Neural cell (in vitro differentiated cells): ENCODE data around the gene ARMC12. TPM values are rescaled to one million over a fixed set of nuclear protein-coding genes. Genes with fewer than 3 reads are reported as not detected.

Experiments used
- H2AFZ ChIP-seq: fragments of 200-600, 300-800 bp; sonication (generic), shearing (Covaris generic); 2 replicates; pipeline ENCODE4 v1.6.0; 2014; ENCODE audit warnings: low read depth, mild to moderate bottlenecking, antibody characterized with exemption, low read length, moderate library complexity
- H3F3A ChIP-seq: fragments of 200-600 bp; shearing (Covaris generic); 2 replicates; pipeline ENCODE4 v1.6.1; 2016; ENCODE audit warnings: mild to moderate bottlenecking, moderate library complexity, mixed read lengths, antibody characterized with exemption, low read length; ENCODE audit not compliant: insufficient read depth, poor library complexity, severe bottlenecking
- H3K27ac ChIP-seq: fragments of 200-600, 300-800 bp; sonication (generic), shearing (Covaris generic); 2 replicates; pipeline ENCODE4 v1.5.1; 2014; ENCODE audit warnings: mild to moderate bottlenecking, low read length, moderate library complexity
- H3K27me3 ChIP-seq: fragments of 300-800, 200-600 bp; sonication (generic), shearing (Covaris generic); 2 replicates; pipeline ENCODE4 v1.6.0; 2014; ENCODE audit warnings: mild to moderate bottlenecking, low read depth, low read length, moderate library complexity; ENCODE audit not compliant: insufficient read depth
- H3K36me3 ChIP-seq: fragments of 300-800, 200-600 bp; sonication (generic), shearing (Covaris generic); 2 replicates; pipeline ENCODE4 v1.5.1; 2014; ENCODE audit warnings: mild to moderate bottlenecking, antibody characterized with exemption, low read length, moderate library complexity; ENCODE audit not compliant: insufficient read depth
- H3K4me2 ChIP-seq: fragments of 300-800, 200-600 bp; sonication (generic), shearing (Covaris generic); 2 replicates; pipeline ENCODE4 v1.6.0; 2014; ENCODE audit warnings: mild to moderate bottlenecking, low read length
- H3K4me3 ChIP-seq: fragments of 300-800, 200-600 bp; sonication (generic), shearing (Covaris generic); 2 replicates; pipeline ENCODE4 v1.5.1; 2014; ENCODE audit warnings: mild to moderate bottlenecking, low read length, moderate library complexity
- H3K79me2 ChIP-seq: fragments of 200-600 bp; shearing (Covaris generic); replicated peaks from 2 replicates; pipeline ENCODE4 v1.6.0; 2014; ENCODE audit warnings: mild to moderate bottlenecking, low read length, moderate library complexity; ENCODE audit not compliant: insufficient read depth
- H3K9ac ChIP-seq: fragments of 300-800, 200-600 bp; sonication (generic), shearing (Covaris generic); 2 replicates; pipeline ENCODE4 v1.6.1; 2016; ENCODE audit warnings: mild to moderate bottlenecking, low read length, mixed read lengths
- H3K9me2 ChIP-seq: fragments of 200-600 bp; shearing (Covaris generic); 2 replicates; pipeline ENCODE4 v1.6.1; 2016; ENCODE audit warnings: mild to moderate bottlenecking, low read length, mixed read lengths; ENCODE audit not compliant: insufficient read depth
- H3K9me3 ChIP-seq: fragments of 200-600, 300-800 bp; sonication (generic), shearing (Covaris generic); 2 replicates; pipeline ENCODE4 v1.6.1; 2016; ENCODE audit warnings: mild to moderate bottlenecking, mixed run types, low read length, moderate library complexity, mixed read lengths
- H4K20me1 ChIP-seq: fragments of 200-600 bp; shearing (Covaris generic); 2 replicates; pipeline ENCODE4 v1.6.1; 2016; ENCODE audit warnings: mild to moderate bottlenecking, mixed run types; ENCODE audit not compliant: insufficient read depth
- EP300 ChIP-seq: fragments of 450-650 bp; conservative IDR thresholded peaks from 2 replicates; pipeline ENCODE4 v1.6.1; 2014; ENCODE audit warnings: antibody characterized with exemption, mild to moderate bottlenecking, moderate library complexity; ENCODE audit not compliant: poor library complexity, severe bottlenecking
- EZH2 ChIP-seq: fragments of 200-600, 300-800 bp; shearing (Covaris generic), sonication (generic); IDR thresholded peaks from 2 replicates; pipeline ENCODE4 v1.6.1; 2014; ENCODE audit warnings: antibody characterized with exemption, low read length, borderline replicate concordance, mild to moderate bottlenecking; ENCODE audit not compliant: insufficient read depth, poor library complexity, severe bottlenecking
- MXI1 ChIP-seq: fragments of 450-650 bp; conservative IDR thresholded peaks from 2 replicates; pipeline ENCODE4 v1.6.1; 2014; ENCODE audit warnings: antibody characterized with exemption, mild to moderate bottlenecking; ENCODE audit not compliant: poor library complexity, severe bottlenecking
- POLR2AphosphoS5 ChIP-seq: IDR thresholded peaks from 2 replicates; pipeline ENCODE4 v1.6.1; 2012
- RAD21 ChIP-seq: fragments of 450-650 bp; conservative IDR thresholded peaks from 2 replicates; pipeline ENCODE4 v1.6.1; 2014; ENCODE audit warnings: antibody characterized with exemption, mild to moderate bottlenecking, moderate library complexity
- SMC3 ChIP-seq: fragments of 450-650 bp; conservative IDR thresholded peaks from 2 replicates; pipeline ENCODE4 v1.6.1; 2014; ENCODE audit warnings: antibody characterized with exemption, mild to moderate bottlenecking, moderate library complexity; ENCODE audit not compliant: poor library complexity
- TAF1 ChIP-seq: IDR thresholded peaks from 2 replicates; pipeline ENCODE4 v1.6.1; 2012; ENCODE audit warnings: low read depth
- polyA plus RNA-seq: library from polyadenylated mRNA; depleted of rRNA; stranded (reverse); fragments of >200 nt; gene quantifications from 2 replicates; pipeline ENCODE4 v1.2.3, GENCODE V29; 2014
- TF ChIP-seq, protein P1 (sequence below): fragments of 450-650 bp; IDR thresholded peaks from 2 replicates; pipeline ENCODE4 v1.5.1; 2014; ENCODE audit warnings: antibody characterized with exemption, mild to moderate bottlenecking, moderate library complexity; ENCODE audit not compliant: poor library complexity, severe bottlenecking
- TF ChIP-seq, protein P2 (sequence below): IDR thresholded peaks from 2 replicates; pipeline ENCODE4 v1.6.1; 2012; ENCODE audit warnings: borderline replicate concordance

Gene ARMC12
- polyA plus RNA-seq, 1 donor from 2014 or later = 2.2 TPM

DNA sequence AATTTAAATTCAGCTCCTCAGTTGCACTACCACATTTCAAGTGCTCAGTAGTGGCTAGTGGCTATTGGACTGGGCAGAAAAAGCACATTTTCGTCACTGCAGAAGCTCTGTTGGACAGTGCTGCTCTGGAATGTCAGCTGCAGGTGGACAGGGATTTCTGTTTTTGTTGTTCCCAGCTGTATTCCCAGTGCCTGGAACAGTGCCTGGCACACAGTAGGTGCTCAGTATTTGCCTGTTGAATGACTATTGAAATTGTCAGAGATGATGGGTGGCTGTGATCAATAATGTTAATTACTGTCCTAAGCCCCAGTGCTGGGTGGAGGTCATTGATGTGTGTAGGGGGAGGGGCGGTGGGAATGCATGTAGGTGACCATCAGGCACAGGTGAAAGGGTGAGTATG lies 49.4 kb downstream of the ARMC12 start:
- Histone ChIP-seq H3K9me2 (no peaks in the 10 kb centered on the region), H3K27ac (no peak overlapping the region), H3K79me2 (no peaks in the 10 kb centered on the region), H4K20me1 (no peaks in the 10 kb centered on the region), H3K27me3 (no peaks in the 10 kb centered on the region), H3K4me3 (no peak overlapping the region), H3K9me3 (no peaks in the 10 kb centered on the region), H3K4me2 (no peak overlapping the region), H3K9ac (no peak overlapping the region), H3K36me3 (no peaks in the 10 kb centered on the region), H3F3A (no peaks in the 10 kb centered on the region), H2AFZ (no peak overlapping the region)
- TF ChIP-seq SMC3 (no peak), MXI1 (no peak), POLR2AphosphoS5 (no peak), TAF1 (no peak), RAD21 (no peak), EZH2 (no peak), EP300 (no peak)
- TF ChIP-seq, protein P1, sequence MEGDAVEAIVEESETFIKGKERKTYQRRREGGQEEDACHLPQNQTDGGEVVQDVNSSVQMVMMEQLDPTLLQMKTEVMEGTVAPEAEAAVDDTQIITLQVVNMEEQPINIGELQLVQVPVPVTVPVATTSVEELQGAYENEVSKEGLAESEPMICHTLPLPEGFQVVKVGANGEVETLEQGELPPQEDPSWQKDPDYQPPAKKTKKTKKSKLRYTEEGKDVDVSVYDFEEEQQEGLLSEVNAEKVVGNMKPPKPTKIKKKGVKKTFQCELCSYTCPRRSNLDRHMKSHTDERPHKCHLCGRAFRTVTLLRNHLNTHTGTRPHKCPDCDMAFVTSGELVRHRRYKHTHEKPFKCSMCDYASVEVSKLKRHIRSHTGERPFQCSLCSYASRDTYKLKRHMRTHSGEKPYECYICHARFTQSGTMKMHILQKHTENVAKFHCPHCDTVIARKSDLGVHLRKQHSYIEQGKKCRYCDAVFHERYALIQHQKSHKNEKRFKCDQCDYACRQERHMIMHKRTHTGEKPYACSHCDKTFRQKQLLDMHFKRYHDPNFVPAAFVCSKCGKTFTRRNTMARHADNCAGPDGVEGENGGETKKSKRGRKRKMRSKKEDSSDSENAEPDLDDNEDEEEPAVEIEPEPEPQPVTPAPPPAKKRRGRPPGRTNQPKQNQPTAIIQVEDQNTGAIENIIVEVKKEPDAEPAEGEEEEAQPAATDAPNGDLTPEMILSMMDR = no peak
- TF ChIP-seq, protein P2, sequence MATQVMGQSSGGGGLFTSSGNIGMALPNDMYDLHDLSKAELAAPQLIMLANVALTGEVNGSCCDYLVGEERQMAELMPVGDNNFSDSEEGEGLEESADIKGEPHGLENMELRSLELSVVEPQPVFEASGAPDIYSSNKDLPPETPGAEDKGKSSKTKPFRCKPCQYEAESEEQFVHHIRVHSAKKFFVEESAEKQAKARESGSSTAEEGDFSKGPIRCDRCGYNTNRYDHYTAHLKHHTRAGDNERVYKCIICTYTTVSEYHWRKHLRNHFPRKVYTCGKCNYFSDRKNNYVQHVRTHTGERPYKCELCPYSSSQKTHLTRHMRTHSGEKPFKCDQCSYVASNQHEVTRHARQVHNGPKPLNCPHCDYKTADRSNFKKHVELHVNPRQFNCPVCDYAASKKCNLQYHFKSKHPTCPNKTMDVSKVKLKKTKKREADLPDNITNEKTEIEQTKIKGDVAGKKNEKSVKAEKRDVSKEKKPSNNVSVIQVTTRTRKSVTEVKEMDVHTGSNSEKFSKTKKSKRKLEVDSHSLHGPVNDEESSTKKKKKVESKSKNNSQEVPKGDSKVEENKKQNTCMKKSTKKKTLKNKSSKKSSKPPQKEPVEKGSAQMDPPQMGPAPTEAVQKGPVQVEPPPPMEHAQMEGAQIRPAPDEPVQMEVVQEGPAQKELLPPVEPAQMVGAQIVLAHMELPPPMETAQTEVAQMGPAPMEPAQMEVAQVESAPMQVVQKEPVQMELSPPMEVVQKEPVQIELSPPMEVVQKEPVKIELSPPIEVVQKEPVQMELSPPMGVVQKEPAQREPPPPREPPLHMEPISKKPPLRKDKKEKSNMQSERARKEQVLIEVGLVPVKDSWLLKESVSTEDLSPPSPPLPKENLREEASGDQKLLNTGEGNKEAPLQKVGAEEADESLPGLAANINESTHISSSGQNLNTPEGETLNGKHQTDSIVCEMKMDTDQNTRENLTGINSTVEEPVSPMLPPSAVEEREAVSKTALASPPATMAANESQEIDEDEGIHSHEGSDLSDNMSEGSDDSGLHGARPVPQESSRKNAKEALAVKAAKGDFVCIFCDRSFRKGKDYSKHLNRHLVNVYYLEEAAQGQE = no peak

DNA sequence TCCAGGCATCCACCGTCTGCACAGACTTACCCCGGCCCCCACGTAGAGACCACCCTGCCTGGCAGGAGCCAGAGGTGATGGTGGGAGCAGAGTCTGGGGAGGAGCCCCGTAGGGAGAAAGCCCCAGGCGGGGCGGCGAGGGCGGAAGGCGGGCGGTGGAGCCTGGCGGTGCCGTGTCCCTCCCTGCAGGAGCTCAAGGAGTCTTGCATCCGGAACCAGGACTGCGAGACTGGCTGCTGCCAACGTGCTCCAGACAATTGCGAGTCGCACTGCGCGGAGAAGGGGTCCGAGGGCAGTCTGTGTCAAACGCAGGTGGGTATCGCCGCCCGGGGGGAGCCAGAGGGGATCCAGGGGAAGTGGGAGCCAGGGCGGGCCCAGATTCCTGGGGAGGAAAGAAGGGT lies 50.0 kb downstream of the ARMC12 start:
- no peaks in the 10 kb centered on the region for H3K36me3 ChIP-seq
- H3K79me2 ChIP-seq = no peaks in the 10 kb centered on the region
- no peaks in the 10 kb centered on the region for H3K9me2 ChIP-seq
- H4K20me1 ChIP-seq = no peaks in the 10 kb centered on the region
- no peak overlapping the region for H3K27ac ChIP-seq
- no peak overlapping the region for H2AFZ ChIP-seq
- no peak for TF ChIP-seq RAD21
- TF ChIP-seq MXI1 = no peak
- TF ChIP-seq TAF1 = no peak
- no peak for TF ChIP-seq EZH2
- TF ChIP-seq EP300 = no peak
- TF ChIP-seq, protein P1 = no peak
- TF ChIP-seq, protein P2 = no peak
- TF ChIP-seq SMC3 = no peak
- no peak for TF ChIP-seq POLR2AphosphoS5
- H3F3A ChIP-seq = no peaks in the 10 kb centered on the region
- no peak overlapping the region for H3K4me3 ChIP-seq
- no peak overlapping the region for H3K4me2 ChIP-seq
- H3K9me3 ChIP-seq = no peaks in the 10 kb centered on the region
- no peak overlapping the region for H3K9ac ChIP-seq
- H3K27me3 ChIP-seq = no peaks in the 10 kb centered on the region
